ENCODE results near the gene CDKN1A. TPM values are rescaled to one million over a fixed set of nuclear protein-coding genes. Genes with fewer than 3 reads are reported as not detected.

The CDKN1A gene
- 61.8 TPM for total RNA-seq
- polyA plus RNA-seq (ENCODE audit: insufficient read depth in 1 of 8, insufficient read length in 8 of 8, low replicate concordance in 1 of 8) = 100 to 1,000 TPM; 122 to 163 (median 146) TPM
- long read RNA-seq, donor 1, transcript CDKN1A-201 (3 exons, 2,180 nt) = major isoform, 33 of 95 reads
- long read RNA-seq, donor 1, partial matches to known transcripts = 59 of 95 reads
- long read RNA-seq, donor 1, other reads (novel, unspliced or antisense) = 0 of 95 reads
- long read RNA-seq, donor 2, transcript CDKN1A-201 (3 exons, 2,180 nt) = major isoform, 7 of 7 reads
- long read RNA-seq, donor 2, partial matches to known transcripts = 0 of 7 reads
- long read RNA-seq, donor 2, other reads (novel, unspliced or antisense) = 0 of 7 reads
- long read RNA-seq, donor 3, transcript CDKN1A-201 (3 exons, 2,180 nt) = major isoform, 171 of 369 reads
- long read RNA-seq, donor 3, partial matches to known transcripts = 194 of 369 reads
- long read RNA-seq, donor 3, other reads (novel, unspliced or antisense) = 0 of 369 reads
- long read RNA-seq, donor 4, transcript CDKN1A-201 (3 exons, 2,180 nt) = major isoform, 78 of 96 reads
- long read RNA-seq, donor 4, partial matches to known transcripts = 16 of 96 reads
- long read RNA-seq, donor 4, other reads (novel, unspliced or antisense) = 0 of 96 reads
- long read RNA-seq, donor 5, transcript CDKN1A-201 (3 exons, 2,180 nt) = major isoform, 160 of 427 reads
- long read RNA-seq, donor 5, partial matches to known transcripts = 264 of 427 reads
- long read RNA-seq, donor 5, other reads (novel, unspliced or antisense) = 0 of 427 reads
- long read RNA-seq, donor 6, transcript CDKN1A-201 (3 exons, 2,180 nt) = major isoform, 129 of 408 reads
- long read RNA-seq, donor 6, partial matches to known transcripts = 276 of 408 reads
- long read RNA-seq, donor 6, other reads (novel, unspliced or antisense) = 0 of 408 reads
- long read RNA-seq, donor 7, transcript CDKN1A-201 (3 exons, 2,180 nt) = major isoform, 72 of 89 reads
- long read RNA-seq, donor 7, partial matches to known transcripts = 16 of 89 reads
- long read RNA-seq, donor 7, other reads (novel, unspliced or antisense) = 0 of 89 reads
- long read RNA-seq, donor 8, transcript CDKN1A-201 (3 exons, 2,180 nt) = major isoform, 43 of 157 reads
- long read RNA-seq, donor 8, partial matches to known transcripts = 113 of 157 reads
- long read RNA-seq, donor 8, other reads (novel, unspliced or antisense) = 0 of 157 reads
- long read RNA-seq, donor 9, transcript CDKN1A-201 (3 exons, 2,180 nt) = major isoform, 55 of 62 reads
- long read RNA-seq, donor 9, partial matches to known transcripts = 5 of 62 reads
- long read RNA-seq, donor 9, other reads (novel, unspliced or antisense) = 0 of 62 reads
- long read RNA-seq, donor 10, transcript CDKN1A-201 (3 exons, 2,180 nt) = major isoform, 105 of 112 reads
- long read RNA-seq, donor 10, partial matches to known transcripts = 6 of 112 reads
- long read RNA-seq, donor 10, other reads (novel, unspliced or antisense) = 0 of 112 reads
- long read RNA-seq, donor 11, transcript CDKN1A-201 (3 exons, 2,180 nt) = major isoform, 61 of 232 reads
- long read RNA-seq, donor 11, partial matches to known transcripts = 168 of 232 reads
- long read RNA-seq, donor 11, other reads (novel, unspliced or antisense) = 0 of 232 reads

DNA sequence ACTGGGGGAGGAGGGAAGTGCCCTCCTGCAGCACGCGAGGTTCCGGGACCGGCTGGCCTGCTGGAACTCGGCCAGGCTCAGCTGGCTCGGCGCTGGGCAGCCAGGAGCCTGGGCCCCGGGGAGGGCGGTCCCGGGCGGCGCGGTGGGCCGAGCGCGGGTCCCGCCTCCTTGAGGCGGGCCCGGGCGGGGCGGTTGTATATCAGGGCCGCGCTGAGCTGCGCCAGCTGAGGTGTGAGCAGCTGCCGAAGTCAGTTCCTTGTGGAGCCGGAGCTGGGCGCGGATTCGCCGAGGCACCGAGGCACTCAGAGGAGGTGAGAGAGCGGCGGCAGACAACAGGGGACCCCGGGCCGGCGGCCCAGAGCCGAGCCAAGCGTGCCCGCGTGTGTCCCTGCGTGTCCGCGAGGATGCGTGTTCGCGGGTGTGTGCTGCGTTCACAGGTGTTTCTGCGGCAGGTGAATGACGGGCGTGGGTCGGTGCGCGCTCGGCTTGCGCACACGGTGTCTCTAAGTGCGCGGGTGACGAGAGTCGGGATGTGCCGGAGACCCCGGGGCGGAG is at the start of gene CDKN1A:
Gene CDKN1A (plus strand): TSS at position 227 of the 555 bp plus-strand sequence. CDS start 5,388 bp downstream, outside the sequence.
- DNase-seq = peak; percentile 93
- Histone ChIP-seq H3K36me3 (ENCODE audit: control insufficient read depth, insufficient read depth, low read length) (peaks cover 8% of the 10 kb centered on the region), H3K9me3 (replicated peaks; ENCODE audit: control insufficient read depth, low read depth, low read length) (no peaks in the 10 kb centered on the region), H3K27me3 (ENCODE audit: control insufficient read depth, insufficient read depth, low read length) (peaks cover 16% of the 10 kb centered on the region), H3K27ac (ENCODE audit: low read length) (peak within 1 kb of the TSS; percentile 95), H3K4me3 (ENCODE audit: low read length) (peak within 1 kb of the TSS; percentile 92), H3K4me1 (ENCODE audit: control insufficient read depth, insufficient read depth, low read length) (peaks cover 59% of the 10 kb centered on the region)
- WGBS (ENCODE audit: insufficient coverage) = under 1% methylated on average over 63 of the region's 63 CpGs

DNA sequence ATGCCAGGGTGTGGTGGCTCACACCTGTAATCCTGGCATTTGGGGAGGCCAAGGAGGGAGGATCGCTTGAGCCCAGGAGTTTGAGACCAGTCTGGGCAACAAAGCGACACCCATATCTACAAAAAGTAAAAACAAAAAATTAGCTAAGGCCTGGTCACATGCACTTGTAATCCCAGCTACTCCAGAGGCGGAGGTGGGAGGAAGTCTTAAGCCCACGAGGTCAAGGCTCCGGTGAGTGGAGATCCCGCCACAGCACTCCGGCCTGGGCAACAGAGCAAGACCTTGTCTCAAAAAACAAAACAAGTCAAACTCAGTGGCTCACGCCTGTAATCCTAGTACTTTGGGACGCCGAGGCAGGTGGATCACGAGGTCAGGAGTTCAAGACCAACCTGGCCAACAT is 48.7 kb upstream of the CDKN1A start:
- no peak for DNase-seq
- 81% methylated on average over 4 of the region's 11 CpGs for WGBS (ENCODE audit: insufficient coverage)
- no peaks in the 10 kb centered on the region for H3K9me3 ChIP-seq (replicated peaks; ENCODE audit: control insufficient read depth, low read depth, low read length)
- no peaks in the 10 kb centered on the region for H3K27me3 ChIP-seq (ENCODE audit: control insufficient read depth, insufficient read depth, low read length)
- peaks cover 55% of the 10 kb centered on the region for H3K4me1 ChIP-seq (ENCODE audit: control insufficient read depth, insufficient read depth, low read length)
- H3K27ac ChIP-seq (ENCODE audit: low read length) = no peak overlapping the region
- no peak overlapping the region for H3K4me3 ChIP-seq (ENCODE audit: low read length)
- H3K36me3 ChIP-seq (ENCODE audit: control insufficient read depth, insufficient read depth, low read length) = no peaks in the 10 kb centered on the region

DNA sequence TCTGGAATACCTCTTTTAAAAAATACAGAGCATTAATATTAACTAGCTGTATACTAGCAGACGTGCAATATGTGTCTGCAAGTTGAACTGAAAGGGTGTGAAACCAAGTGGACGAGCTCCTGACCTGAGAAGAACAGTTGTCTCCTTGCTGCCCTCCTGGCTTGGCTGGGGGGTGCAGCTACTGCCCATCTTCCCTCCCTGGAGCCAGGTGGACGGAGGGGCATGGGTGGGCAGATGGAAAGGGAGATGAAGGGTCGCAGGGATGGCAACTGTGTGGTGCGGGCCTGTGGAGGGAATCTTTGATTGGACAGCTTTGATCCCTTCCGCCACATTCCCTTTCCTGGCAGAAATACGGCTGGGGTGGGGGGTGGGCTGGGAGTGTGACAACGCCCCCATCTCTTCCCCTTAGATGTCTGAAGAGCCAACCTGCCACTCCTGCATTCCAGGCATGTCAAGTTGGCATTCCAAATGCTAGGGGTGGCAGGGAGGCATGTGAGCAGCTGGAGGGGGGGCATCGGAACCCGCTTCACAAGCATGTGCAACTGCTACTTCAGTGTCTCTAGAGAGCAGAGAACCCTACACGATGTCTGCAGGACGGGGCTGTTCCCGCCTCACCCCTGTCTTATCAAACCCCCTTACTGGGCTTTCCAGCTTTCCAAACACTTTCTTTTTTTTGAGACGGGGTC is 47.0 kb upstream of the CDKN1A start:
- Histone ChIP-seq H3K27ac (ENCODE audit: low read length) (peak overlapping the region; percentile 16), H3K9me3 (replicated peaks; ENCODE audit: control insufficient read depth, low read depth, low read length) (no peaks in the 10 kb centered on the region), H3K4me3 (ENCODE audit: low read length) (no peak overlapping the region), H3K4me1 (ENCODE audit: control insufficient read depth, insufficient read depth, low read length) (peaks cover 49% of the 10 kb centered on the region), H3K27me3 (ENCODE audit: control insufficient read depth, insufficient read depth, low read length) (no peaks in the 10 kb centered on the region), H3K36me3 (ENCODE audit: control insufficient read depth, insufficient read depth, low read length) (no peaks in the 10 kb centered on the region)
- WGBS (ENCODE audit: insufficient coverage) = 44% methylated on average over 6 of the region's 14 CpGs
- DNase-seq = peak; percentile 65

DNA sequence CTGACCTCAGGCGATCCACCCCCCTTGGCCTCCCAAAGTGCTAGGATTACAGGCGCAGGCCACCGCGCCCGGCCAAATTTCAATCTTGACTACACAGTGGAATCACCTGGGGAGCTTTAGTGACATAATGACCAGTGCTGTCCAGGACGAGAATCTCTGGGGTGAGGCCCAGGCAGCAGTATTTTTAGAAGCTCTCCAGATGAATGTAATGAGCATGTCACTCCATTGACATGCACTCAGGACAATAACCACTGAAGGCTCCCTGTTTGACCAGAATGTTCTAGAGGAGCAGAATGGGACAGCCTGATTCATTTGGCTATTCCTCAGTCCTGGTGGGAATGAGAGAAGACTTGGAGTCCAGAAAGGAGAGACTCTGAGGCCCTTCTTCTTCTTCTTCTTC is 45.1 kb upstream of the CDKN1A start:
- DNase-seq = no peak
- H3K4me3 ChIP-seq (ENCODE audit: low read length) = no peak overlapping the region
- no peaks in the 10 kb centered on the region for H3K9me3 ChIP-seq (replicated peaks; ENCODE audit: control insufficient read depth, low read depth, low read length)
- H3K27me3 ChIP-seq (ENCODE audit: control insufficient read depth, insufficient read depth, low read length) = no peaks in the 10 kb centered on the region
- H3K36me3 ChIP-seq (ENCODE audit: control insufficient read depth, insufficient read depth, low read length) = no peaks in the 10 kb centered on the region
- peaks cover 50% of the 10 kb centered on the region for H3K4me1 ChIP-seq (ENCODE audit: control insufficient read depth, insufficient read depth, low read length)
- WGBS (ENCODE audit: insufficient coverage) = 71% methylated on average over 6 of the region's 6 CpGs
- H3K27ac ChIP-seq (ENCODE audit: low read length) = peak overlapping the region; percentile 20

DNA sequence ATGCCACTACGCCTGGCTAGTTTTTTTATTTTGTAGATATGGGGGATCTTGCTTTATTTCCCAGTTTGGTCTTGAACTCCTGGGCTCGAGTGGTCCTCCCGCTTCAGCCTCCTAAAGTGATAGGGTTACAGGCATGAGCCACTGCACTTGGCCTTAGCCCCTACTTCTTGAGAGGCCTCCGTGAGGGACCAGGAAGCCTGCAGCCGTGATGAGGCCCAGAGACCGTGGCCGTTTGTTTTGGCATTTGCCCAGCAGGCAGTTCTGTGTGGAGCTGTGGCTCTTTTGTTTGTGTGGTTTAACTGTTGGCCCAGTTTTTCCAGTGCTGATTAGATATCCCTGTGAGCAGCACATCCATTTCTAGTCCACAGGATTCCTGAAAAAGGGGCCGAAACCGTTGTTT is 44.6 kb upstream of the CDKN1A start:
- H3K27ac ChIP-seq (ENCODE audit: low read length) = peak overlapping the region; percentile 29
- peaks cover 50% of the 10 kb centered on the region for H3K4me1 ChIP-seq (ENCODE audit: control insufficient read depth, insufficient read depth, low read length)
- H3K36me3 ChIP-seq (ENCODE audit: control insufficient read depth, insufficient read depth, low read length) = no peaks in the 10 kb centered on the region
- DNase-seq = peak; percentile 60
- no peaks in the 10 kb centered on the region for H3K27me3 ChIP-seq (ENCODE audit: control insufficient read depth, insufficient read depth, low read length)
- H3K9me3 ChIP-seq (replicated peaks; ENCODE audit: control insufficient read depth, low read depth, low read length) = no peaks in the 10 kb centered on the region
- WGBS (ENCODE audit: insufficient coverage) = 25% methylated on average over 5 of the region's 9 CpGs
- H3K4me3 ChIP-seq (ENCODE audit: low read length) = no peak overlapping the region

DNA sequence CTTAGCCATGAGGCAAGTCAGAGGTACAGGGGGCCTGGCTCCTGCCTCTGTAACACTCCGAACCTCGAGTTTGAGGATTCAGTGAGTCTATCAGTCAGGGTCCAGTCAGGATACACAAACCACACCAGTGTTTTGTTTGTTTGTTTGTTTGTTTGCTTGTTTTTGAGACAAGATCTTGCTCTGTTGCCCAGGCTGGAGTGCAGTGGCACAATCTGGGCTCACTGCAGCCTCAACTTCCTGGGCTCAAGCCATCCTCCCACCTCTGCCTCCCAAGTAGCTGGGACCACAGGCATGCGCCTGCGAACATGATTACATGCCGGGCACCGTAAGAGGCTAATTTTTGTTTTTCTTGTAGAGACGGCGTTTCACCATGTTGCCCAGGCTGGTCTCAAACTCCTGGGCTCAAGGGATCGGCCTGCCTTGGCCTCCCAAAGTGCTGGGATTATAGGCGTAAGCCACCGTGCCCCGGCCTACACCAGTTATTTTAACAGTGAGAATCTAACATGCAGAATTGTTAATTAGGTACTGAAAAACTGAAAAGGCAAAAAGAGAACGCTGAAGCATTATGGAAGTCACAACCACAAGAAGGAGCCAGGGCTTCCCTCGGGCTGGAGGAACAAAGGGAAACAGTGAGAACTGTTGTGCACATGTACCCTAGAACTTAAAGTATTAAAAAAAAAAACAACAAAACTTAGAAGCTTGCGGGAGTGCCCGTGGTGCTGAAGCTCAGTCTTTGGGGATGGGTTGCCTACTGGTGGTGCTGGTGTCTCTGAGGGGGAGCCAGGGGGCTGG is 44.0 kb upstream of the CDKN1A start:
- no peaks in the 10 kb centered on the region for H3K9me3 ChIP-seq (replicated peaks; ENCODE audit: control insufficient read depth, low read depth, low read length)
- DNase-seq = no peak
- 84% methylated on average over 9 of the region's 16 CpGs for WGBS (ENCODE audit: insufficient coverage)
- no peak overlapping the region for H3K4me3 ChIP-seq (ENCODE audit: low read length)
- peaks cover 46% of the 10 kb centered on the region for H3K4me1 ChIP-seq (ENCODE audit: control insufficient read depth, insufficient read depth, low read length)
- H3K36me3 ChIP-seq (ENCODE audit: control insufficient read depth, insufficient read depth, low read length) = no peaks in the 10 kb centered on the region
- H3K27me3 ChIP-seq (ENCODE audit: control insufficient read depth, insufficient read depth, low read length) = no peaks in the 10 kb centered on the region
- H3K27ac ChIP-seq (ENCODE audit: low read length) = peak overlapping the region; percentile 29

DNA sequence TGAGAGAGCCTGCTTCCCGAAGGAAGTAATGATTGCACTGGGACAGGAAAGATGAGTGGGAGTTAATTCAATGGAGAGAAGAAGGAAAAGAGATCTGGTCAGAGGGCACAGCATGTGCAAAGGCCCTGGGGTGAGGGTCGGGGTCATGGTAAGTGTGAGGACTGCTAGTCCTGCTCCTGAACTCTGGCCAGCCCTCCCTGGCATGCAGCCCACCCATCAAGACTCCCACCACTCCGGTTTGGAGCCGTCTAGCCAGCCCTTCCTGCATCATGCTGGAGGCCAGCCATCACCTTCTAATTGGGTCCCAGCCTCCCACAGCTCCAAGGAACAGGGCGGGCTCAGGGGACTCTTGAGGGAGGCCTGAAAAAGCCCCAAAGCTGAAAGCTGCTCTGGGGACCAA is 42.2 kb upstream of the CDKN1A start:
- H3K36me3 ChIP-seq (ENCODE audit: control insufficient read depth, insufficient read depth, low read length) = no peaks in the 10 kb centered on the region
- WGBS (ENCODE audit: insufficient coverage) = 26% methylated on average over 3 of the region's 5 CpGs
- H3K27ac ChIP-seq (ENCODE audit: low read length) = no peak overlapping the region
- H3K4me1 ChIP-seq (ENCODE audit: control insufficient read depth, insufficient read depth, low read length) = peaks cover 36% of the 10 kb centered on the region
- no peaks in the 10 kb centered on the region for H3K9me3 ChIP-seq (replicated peaks; ENCODE audit: control insufficient read depth, low read depth, low read length)
- no peak overlapping the region for H3K4me3 ChIP-seq (ENCODE audit: low read length)
- DNase-seq = no peak
- H3K27me3 ChIP-seq (ENCODE audit: control insufficient read depth, insufficient read depth, low read length) = no peaks in the 10 kb centered on the region

DNA sequence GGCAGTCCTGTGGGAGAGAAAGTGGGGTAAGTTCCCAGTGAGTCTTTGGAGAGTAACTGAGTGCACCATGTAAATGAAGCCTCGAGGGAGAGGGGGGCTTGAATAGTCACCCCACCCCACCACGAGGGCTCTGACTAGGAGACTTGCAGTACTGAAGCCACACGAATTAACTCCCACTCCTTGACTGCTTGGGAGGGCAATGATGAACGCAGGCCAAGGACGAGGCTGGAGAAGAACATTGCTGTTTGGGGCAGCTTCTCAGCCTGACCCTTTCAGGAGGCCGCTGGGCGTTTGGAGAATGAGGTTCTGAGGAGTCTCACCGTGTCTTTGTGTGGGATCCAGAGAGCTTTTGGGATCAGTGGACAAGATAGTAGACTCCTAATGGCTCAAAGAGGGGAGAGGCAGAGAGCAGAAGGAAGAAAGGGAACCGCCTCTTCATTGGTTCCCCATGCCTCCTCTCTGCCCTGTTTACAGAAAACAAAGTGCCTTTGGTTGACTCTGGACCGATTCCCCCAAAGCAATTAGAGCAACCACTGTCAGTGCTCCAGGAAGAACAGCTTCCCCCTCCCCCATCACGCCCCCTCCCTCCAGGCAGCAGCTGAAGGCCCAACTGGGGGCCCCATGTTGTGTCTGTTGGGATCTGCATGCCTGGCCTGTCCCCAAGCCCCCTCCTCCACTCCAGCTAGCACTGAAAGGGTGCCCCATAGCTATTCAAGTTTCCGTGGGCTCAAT is 41.7 kb upstream of the CDKN1A start:
- no peak for DNase-seq
- Histone ChIP-seq H3K9me3 (replicated peaks; ENCODE audit: control insufficient read depth, low read depth, low read length) (no peaks in the 10 kb centered on the region), H3K36me3 (ENCODE audit: control insufficient read depth, insufficient read depth, low read length) (no peaks in the 10 kb centered on the region), H3K27ac (ENCODE audit: low read length) (no peak overlapping the region), H3K4me1 (ENCODE audit: control insufficient read depth, insufficient read depth, low read length) (peaks cover 30% of the 10 kb centered on the region), H3K4me3 (ENCODE audit: low read length) (no peak overlapping the region), H3K27me3 (ENCODE audit: control insufficient read depth, insufficient read depth, low read length) (no peaks in the 10 kb centered on the region)
- WGBS (ENCODE audit: insufficient coverage) = 84% methylated on average over 5 of the region's 12 CpGs

Measured in muscle of leg (tissue), 16 donors.